ENCODE measurements around the gene ARL15.

DNA sequence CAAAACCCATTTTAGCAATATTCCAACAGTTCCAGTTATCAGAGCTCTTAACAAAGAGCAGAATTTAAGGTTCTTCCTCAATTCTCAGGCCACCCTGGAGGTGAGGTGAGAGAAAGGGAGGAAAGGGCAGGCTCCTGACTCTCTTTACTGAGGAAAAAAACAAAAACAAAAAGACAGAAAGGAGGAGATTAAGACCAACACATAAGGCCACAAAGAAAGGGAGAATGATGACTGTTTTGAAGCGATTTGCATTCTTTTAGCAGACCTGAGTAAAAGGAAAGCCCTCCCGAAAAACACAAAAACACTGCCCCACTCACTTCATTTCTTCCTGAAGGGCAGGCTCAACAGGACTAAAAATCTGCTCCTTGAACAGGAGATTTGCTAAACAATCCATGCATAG, 300.5 kb downstream of the ARL15 start:
- no peak for TF ChIP-seq ILF3 (IDR thresholded peaks at IDR 0.05; ENCODE audit: borderline replicate concordance)
- TF ChIP-seq, protein P1, sequence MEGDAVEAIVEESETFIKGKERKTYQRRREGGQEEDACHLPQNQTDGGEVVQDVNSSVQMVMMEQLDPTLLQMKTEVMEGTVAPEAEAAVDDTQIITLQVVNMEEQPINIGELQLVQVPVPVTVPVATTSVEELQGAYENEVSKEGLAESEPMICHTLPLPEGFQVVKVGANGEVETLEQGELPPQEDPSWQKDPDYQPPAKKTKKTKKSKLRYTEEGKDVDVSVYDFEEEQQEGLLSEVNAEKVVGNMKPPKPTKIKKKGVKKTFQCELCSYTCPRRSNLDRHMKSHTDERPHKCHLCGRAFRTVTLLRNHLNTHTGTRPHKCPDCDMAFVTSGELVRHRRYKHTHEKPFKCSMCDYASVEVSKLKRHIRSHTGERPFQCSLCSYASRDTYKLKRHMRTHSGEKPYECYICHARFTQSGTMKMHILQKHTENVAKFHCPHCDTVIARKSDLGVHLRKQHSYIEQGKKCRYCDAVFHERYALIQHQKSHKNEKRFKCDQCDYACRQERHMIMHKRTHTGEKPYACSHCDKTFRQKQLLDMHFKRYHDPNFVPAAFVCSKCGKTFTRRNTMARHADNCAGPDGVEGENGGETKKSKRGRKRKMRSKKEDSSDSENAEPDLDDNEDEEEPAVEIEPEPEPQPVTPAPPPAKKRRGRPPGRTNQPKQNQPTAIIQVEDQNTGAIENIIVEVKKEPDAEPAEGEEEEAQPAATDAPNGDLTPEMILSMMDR (IDR thresholded peaks at IDR 0.05 in 2 of 3, conservative IDR thresholded peaks at IDR 0.05 in 1 of 3; ENCODE audit: insufficient read depth in 2 of 3, low read depth in 1 of 3, low read length in 3 of 3) = no peak
- TF ChIP-seq, protein P2, sequence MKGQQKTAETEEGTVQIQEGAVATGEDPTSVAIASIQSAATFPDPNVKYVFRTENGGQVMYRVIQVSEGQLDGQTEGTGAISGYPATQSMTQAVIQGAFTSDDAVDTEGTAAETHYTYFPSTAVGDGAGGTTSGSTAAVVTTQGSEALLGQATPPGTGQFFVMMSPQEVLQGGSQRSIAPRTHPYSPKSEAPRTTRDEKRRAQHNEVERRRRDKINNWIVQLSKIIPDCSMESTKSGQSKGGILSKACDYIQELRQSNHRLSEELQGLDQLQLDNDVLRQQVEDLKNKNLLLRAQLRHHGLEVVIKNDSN (CRISPR knock-in tag; IDR thresholded peaks at IDR 0.05) = no peak
- no peak for TF ChIP-seq SRSF1 (IDR thresholded peaks at IDR 0.05; ENCODE audit: low read depth, low read length)
- TF ChIP-seq TFAM (CRISPR knock-in tag; conservative IDR thresholded peaks at IDR 0.05) = no peak

Data from K562 (cell line).